SK-N-SH (cell line): ENCODE results near the gene TMEM182.

ENCODE experiments used
- ELF1 ChIP-seq: IDR thresholded peaks from 2 replicates; pipeline ENCODE4 v1.4.0; 2012
- MXI1 ChIP-seq: IDR thresholded peaks from 2 replicates; pipeline ENCODE4 v1.6.1; 2012; ENCODE audit warnings: mild to moderate bottlenecking, low read depth, low read length, improper control_type of control experiment
- POLR2AphosphoS5 ChIP-seq: IDR thresholded peaks from 2 replicates; pipeline ENCODE4 v1.6.1; 2012; ENCODE audit warnings: low read depth, low read length
- RCOR1 ChIP-seq: fragments of 150-350 bp; IDR thresholded peaks from 2 replicates; pipeline ENCODE4 v1.6.1; 2017; ENCODE audit warnings: antibody characterized with exemption, low read length
- TEAD4 ChIP-seq: IDR thresholded peaks from 2 replicates; pipeline ENCODE4 v1.4.0; 2012; ENCODE audit warnings: mild to moderate bottlenecking, borderline replicate concordance; ENCODE audit not compliant: insufficient read depth
- TF ChIP-seq, protein P1 (sequence below): fragments of 200-600 bp; sonication (generic); IDR thresholded peaks from 2 replicates; pipeline ENCODE4 v1.6.1; 2017; ENCODE audit warnings: antibody characterized with exemption, mild to moderate bottlenecking, moderate library complexity
- TF ChIP-seq, protein P2 (sequence below): IDR thresholded peaks from 2 replicates; pipeline ENCODE4 v1.4.0; 2012; ENCODE audit warnings: low read depth
- TF ChIP-seq, protein P3 (sequence below): IDR thresholded peaks from 2 replicates; pipeline ENCODE4 v1.4.0; 2012; ENCODE audit warnings: low read depth, borderline replicate concordance
- TF ChIP-seq, protein P4 (sequence below): IDR thresholded peaks from 2 replicates; pipeline ENCODE4 v1.6.1; 2012; ENCODE audit warnings: mild to moderate bottlenecking, low read depth, low read length, moderate library complexity

DNA sequence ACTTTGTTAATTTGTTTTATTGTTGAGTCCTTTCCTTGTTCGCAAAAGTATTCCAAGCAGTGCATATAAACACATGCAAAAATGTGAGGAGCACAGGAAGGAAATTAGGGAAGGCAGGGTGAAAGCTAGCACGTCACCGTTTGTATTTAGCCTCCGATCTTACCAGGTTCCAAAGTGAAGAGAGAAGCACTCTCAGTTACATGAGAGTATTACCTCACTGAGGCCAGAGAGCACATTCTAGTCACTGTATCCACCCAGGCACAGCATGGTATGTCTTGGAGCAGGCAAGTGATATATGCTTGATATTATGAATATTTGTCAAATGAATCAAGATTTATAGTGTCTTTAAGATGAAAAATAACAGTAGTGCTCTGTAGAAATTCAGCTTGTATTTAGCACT is 6.5 kb upstream of the TMEM182 start:
- TF ChIP-seq, protein P1, sequence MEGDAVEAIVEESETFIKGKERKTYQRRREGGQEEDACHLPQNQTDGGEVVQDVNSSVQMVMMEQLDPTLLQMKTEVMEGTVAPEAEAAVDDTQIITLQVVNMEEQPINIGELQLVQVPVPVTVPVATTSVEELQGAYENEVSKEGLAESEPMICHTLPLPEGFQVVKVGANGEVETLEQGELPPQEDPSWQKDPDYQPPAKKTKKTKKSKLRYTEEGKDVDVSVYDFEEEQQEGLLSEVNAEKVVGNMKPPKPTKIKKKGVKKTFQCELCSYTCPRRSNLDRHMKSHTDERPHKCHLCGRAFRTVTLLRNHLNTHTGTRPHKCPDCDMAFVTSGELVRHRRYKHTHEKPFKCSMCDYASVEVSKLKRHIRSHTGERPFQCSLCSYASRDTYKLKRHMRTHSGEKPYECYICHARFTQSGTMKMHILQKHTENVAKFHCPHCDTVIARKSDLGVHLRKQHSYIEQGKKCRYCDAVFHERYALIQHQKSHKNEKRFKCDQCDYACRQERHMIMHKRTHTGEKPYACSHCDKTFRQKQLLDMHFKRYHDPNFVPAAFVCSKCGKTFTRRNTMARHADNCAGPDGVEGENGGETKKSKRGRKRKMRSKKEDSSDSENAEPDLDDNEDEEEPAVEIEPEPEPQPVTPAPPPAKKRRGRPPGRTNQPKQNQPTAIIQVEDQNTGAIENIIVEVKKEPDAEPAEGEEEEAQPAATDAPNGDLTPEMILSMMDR, result no peak
- TF ChIP-seq, protein P2, sequence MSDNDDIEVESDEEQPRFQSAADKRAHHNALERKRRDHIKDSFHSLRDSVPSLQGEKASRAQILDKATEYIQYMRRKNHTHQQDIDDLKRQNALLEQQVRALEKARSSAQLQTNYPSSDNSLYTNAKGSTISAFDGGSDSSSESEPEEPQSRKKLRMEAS, result no peak
- TF ChIP-seq, protein P3, sequence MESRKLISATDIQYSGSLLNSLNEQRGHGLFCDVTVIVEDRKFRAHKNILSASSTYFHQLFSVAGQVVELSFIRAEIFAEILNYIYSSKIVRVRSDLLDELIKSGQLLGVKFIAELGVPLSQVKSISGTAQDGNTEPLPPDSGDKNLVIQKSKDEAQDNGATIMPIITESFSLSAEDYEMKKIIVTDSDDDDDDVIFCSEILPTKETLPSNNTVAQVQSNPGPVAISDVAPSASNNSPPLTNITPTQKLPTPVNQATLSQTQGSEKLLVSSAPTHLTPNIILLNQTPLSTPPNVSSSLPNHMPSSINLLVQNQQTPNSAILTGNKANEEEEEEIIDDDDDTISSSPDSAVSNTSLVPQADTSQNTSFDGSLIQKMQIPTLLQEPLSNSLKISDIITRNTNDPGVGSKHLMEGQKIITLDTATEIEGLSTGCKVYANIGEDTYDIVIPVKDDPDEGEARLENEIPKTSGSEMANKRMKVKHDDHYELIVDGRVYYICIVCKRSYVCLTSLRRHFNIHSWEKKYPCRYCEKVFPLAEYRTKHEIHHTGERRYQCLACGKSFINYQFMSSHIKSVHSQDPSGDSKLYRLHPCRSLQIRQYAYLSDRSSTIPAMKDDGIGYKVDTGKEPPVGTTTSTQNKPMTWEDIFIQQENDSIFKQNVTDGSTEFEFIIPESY, result no peak
- TF ChIP-seq RCOR1 (no peak), POLR2AphosphoS5 (no peak), TEAD4 (no peak), MXI1 (no peak), ELF1 (no peak)
- TF ChIP-seq, protein P4, sequence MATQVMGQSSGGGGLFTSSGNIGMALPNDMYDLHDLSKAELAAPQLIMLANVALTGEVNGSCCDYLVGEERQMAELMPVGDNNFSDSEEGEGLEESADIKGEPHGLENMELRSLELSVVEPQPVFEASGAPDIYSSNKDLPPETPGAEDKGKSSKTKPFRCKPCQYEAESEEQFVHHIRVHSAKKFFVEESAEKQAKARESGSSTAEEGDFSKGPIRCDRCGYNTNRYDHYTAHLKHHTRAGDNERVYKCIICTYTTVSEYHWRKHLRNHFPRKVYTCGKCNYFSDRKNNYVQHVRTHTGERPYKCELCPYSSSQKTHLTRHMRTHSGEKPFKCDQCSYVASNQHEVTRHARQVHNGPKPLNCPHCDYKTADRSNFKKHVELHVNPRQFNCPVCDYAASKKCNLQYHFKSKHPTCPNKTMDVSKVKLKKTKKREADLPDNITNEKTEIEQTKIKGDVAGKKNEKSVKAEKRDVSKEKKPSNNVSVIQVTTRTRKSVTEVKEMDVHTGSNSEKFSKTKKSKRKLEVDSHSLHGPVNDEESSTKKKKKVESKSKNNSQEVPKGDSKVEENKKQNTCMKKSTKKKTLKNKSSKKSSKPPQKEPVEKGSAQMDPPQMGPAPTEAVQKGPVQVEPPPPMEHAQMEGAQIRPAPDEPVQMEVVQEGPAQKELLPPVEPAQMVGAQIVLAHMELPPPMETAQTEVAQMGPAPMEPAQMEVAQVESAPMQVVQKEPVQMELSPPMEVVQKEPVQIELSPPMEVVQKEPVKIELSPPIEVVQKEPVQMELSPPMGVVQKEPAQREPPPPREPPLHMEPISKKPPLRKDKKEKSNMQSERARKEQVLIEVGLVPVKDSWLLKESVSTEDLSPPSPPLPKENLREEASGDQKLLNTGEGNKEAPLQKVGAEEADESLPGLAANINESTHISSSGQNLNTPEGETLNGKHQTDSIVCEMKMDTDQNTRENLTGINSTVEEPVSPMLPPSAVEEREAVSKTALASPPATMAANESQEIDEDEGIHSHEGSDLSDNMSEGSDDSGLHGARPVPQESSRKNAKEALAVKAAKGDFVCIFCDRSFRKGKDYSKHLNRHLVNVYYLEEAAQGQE, result no peak
